ENCODE data around the gene PITPNM1.
A peak's percentile ranks its signal among the peaks of the same experiment; 100 is the strongest.
"Not testable (repeated sequence)": the region's sequence is repeated elsewhere in the genome, so short reads cannot be mapped to it uniquely, and the experiment has no call there.

The PITPNM1 gene

DNA sequence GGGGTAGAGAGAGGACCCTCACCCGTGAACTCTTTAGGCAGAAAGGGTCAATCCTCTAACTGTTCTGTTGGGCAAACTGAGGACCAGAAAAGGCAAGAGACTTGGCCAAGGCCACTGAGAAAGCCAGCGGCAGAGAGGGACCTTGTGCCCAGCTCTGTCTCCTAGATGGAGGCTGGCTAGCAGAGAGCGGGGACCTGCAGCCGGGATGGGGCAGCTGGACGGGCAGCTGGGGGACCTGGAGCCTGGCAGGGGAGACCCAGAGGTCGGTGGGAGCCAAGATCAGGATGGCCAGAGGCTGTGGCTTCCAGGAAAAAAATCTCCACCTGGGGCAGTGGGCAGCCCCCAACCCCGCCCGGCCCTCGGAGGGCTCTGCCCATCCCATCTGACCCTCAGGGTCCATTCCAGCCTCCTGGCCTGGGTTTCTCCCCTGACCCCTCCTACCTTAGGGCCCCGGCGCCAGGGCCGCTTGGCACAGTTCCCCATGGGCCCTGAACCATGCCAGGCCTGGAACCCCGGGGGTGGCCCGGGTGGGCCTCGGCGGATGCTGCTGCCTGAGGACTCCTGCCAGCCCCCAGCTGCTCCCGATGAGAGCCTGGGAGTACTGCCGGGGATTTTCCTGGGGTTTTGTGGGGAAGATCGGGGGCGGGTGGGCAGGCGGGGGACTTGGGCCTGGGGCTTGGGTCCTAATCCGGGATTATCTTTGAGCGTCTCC, 17.8 kb upstream of the PITPNM1 start, which contains the start of gene CABP2:
TSS of gene CABP2 (minus strand) at position 603 of the 712 bp plus-strand sequence. CDS start at position 483, 120 bp downstream.
- no peak for DNase-seq

- no peak for DNase-seq
Measured at GRCh38 chr11:67522338-67522737, 17.2 kb upstream of the PITPNM1 start.

GRCh38 chr11:67521924-67522323, 16.8 kb upstream of the PITPNM1 start:
- DNase-seq = no peak

DNA sequence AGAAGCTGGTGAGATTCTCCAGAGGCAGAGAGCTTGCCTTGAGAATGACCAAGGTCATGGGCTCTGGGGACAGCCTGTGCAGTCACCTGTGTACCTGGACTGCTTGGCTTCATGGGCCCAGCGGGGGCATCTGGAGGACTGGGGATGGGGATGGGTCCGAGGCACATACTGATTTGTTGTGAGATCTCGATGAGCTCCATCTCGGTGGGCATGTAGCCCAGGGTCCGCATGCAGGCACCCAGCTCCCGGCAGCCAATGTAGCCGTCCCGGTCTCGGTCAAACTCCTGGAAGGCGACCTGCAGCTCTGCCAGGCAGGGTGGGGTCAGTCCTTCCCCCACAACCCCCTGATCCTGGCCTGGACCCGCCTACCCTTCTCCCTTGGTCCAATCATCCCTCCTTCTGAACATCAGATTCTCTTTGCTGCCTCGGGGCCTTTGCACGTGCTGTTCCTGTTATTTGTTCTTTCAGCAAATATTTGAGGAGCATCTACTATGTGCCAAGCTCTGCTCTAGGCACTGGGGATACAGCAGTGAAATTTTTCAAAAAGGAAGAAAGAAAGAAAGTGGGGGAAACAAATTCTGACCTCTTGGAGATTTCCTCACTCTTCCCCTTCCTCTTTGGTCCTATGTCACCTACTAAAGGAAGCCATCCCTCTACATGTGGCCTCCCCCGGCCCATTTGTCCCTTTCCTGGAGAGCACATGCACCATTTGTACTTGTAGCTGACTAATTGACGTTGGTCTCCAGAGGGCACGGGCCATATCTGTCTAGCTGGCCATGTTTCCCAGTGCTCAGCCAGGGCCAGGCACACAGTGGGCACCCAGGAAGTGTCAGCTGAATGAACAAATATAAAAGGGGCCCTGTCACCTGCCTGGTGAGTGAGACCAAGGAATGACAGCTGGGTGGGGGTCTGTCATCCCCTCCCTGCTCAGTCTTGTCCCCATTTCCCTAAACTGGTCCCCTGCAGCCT, 16.0 kb upstream of the PITPNM1 start:
- DNase-seq = no peak

DNA sequence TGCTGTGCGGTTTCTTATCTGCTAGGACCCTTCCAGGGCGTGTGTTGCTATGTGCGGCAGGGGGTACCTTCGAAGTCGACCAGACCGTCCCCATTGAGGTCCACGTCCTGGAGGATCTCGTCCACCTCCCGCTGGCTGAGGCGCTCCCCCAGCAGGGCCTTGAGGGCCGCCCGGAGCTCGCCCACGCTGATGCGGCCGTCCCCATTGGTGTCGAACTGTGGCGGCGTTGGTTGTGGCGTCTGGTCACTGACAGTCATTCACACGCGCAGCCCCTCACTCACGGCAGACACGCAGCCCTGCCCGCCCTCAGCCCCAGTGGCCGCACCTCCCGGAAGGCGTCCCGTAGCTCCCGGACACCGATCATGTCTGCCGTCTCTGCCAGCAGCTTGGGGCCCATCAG, 14.6 kb upstream of the PITPNM1 start:
- DNase-seq = no peak

- no peak for DNase-seq
Measured at GRCh38 chr11:67517784-67518552, 12.8 kb upstream of the PITPNM1 start.

DNA sequence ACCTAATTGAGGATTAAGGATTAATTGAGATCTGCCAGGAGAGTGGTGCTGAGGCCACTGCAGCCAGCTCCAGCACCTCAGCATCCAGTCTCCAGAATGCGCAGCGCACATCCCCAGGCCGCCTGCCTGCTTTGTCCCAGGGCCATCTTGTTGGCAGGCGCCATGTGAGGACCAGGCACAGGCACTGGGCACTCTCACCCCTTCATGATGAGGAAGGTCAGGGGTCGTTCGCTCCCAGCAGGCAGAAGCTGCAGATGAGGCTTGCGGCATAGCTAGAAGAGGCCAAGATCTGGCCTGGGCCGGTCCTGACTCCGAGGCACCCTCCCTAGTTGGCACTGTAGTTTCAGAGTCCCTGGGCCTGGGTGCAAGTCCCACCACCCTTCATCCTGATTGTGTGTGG, 11.6 kb upstream of the PITPNM1 start:
- DNase-seq = no peak

- no peak for DNase-seq
Measured at GRCh38 chr11:67514116-67514515, 9.0 kb upstream of the PITPNM1 start.

DNA sequence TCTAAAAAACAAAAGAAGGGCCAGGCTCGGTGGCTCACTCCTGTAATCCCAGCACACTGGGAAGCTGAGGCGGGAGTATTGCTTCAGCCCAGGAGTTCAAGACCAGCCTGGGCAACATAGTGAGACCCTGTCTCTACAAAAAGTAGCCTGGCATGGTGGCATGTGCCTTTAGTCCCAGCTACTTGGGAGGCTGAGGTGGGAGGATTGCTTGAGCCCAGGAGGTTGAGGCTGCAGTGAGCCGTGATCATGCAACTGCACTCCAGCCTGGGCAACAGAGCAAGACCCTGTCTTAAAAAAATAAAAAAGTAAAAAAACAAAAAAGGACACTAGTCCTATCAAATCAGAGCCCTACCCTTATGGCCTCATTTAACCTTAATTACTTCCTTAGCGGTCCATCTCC, 6.4 kb upstream of the PITPNM1 start:
- not testable (repeated sequence) for DNase-seq

DNA sequence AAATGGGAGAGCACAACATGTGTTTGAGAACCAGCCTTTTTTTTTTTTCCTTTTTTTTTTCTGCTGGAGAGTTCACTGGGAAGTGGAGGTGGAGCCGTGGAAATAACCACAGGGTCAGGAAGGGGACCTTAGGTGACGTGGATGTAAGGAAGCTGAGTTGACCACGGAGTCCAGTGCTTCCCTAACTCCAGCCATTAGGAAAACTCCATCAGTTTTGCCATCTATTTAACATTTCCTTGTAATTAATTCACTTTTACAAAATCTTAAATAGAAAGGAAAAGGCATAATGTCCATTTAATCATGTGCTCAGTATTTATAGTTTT, 4.8 kb upstream of the PITPNM1 start:
- no peak for DNase-seq

GRCh38 chr11:67508486-67509121, 3.4 kb upstream of the PITPNM1 start:
- peak; percentile 95 for DNase-seq

DNA sequence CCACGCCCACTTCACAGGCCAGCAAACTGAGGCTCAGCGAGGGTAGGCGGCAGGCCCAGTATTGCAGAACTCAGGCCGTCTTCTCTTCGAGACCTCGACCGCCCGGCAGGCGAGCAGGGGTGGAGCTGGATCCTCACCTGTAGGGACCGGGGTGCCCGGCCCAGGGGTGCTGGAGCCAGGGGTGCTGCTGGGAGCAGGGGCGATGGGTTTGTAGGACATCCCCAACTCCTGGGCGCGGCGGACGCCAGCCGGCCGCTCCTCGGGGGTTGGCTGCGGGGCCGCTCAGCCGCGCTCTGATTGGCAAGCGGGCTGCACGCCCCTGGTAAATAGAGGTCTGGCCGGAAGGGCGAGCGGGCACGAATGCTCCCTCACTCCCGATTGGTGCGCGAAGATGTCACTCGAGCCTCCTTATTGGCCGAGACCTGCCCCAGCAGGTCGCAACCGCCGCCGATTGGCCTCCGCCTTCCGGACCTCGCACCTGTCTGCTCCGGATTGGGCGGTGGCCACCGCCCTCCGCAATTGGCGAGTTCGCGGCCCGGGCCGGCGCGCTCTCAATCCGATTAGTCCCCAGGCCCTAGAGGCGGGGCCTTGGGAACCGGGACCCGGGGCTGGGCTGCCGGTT, 2.8 kb upstream of the PITPNM1 start, which contains the start of gene CDK2AP2:
TSS of gene CDK2AP2 (minus strand) at position 299 of the 622 bp plus-strand sequence. CDS start at position 219, 80 bp downstream.
- peak; percentile 85 for DNase-seq

- DNase-seq = no peak
Measured at GRCh38 chr11:67507242-67507863, 2.2 kb upstream of the PITPNM1 start.

GRCh38 chr11:67506426-67507051, 1.4 kb upstream of the PITPNM1 start:
- DNase-seq = no peak

DNA sequence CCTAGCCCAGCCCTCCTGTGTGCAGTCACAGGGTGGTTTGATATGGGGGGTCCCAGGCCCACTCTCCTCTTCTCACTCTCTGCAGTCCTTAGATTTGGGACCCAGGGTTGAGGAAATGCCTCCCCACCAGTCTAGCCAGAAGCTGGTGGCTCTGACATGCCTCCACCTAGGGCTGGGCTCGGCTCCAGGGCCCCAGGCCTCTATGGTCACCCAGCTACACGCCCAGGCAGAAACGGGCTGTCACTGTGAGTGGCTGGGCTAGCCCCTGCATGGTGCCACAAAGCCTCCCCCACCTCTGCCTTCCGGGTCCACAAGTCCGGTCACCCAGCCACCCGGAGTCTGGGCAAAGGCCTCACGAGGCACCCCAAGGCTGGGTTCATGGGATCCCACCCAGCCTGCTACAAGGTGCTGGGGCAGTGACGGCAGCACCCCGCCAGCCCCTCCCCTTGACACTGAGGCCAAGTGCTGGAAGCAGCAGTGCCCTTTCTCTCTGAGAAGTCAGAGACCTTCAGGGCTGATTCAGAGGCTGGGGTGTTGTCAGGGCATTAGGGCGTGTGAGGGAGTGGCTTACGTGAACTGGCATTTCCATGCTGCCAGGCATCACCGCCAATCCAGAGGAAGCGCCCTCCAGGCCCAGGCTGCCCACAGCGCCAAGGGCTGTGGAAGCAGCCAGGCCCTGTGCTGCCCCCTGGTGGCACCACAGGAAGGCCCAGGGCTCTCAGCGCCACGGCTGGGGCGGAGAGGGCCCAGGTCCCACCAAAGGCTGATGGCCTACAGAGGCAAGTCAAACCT, 638 bp upstream of the PITPNM1 start:
- DNase-seq = peak; percentile 70

GRCh38 chr11:67504005-67504949, 886 bp downstream of the PITPNM1 start:
- DNase-seq = no peak

DNA sequence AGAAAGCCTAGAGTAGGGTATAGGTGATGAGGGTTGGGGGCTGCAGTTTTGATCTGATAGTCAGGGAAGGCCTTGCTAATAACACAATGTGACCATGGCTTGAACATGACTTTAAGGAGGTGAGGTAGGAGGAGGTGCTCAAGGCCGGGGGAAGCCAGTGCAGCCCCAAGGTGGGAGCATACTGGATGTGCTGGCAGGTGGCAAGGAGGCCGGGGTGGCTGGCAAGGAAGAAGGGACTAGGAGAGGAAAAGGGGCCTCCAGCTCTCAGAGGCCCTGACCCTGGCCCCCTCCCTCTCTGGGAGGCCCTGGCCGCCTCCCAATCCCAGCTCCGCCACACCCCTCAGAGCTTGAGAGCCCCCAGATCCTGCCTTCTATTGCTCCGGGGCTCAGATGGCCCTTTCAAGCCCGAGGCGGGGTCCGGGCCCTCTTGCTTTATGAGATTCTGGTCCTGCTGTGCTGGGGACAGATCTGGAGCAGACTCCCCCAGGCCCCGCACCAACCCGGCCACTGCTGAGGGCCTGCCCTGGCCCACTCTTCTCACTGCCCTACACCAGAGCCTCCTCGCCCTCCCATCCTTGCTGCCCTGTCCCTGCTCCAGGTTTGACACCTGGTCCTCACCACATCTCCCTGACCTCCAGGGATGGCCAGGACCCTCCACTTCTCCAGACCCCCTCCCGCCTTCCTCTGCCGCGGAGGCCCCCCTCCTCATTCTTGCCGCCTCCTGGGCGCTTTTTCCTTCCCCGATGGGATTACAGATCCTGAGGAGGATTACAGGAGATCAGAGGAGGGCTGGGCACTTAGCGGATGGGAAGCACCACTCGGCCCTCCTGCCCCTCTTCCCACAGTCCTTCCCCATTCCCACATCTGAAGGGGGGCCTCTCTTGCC, 1.8 kb downstream of the PITPNM1 start:
- DNase-seq = no peak
